RKO (cell line): Measurements from ENCODE around the gene AUH.

ENCODE experiments used
- DNase-seq: peaks from one replicate; pipeline ENCODE4 v3.0.0-alpha.2; 2016; ENCODE audit warnings: low spot score

The AUH gene

GRCh38 chr9:91245431-91246313 is 116.0 kb downstream of the AUH start:
- peak; percentile 76 for DNase-seq

DNA sequence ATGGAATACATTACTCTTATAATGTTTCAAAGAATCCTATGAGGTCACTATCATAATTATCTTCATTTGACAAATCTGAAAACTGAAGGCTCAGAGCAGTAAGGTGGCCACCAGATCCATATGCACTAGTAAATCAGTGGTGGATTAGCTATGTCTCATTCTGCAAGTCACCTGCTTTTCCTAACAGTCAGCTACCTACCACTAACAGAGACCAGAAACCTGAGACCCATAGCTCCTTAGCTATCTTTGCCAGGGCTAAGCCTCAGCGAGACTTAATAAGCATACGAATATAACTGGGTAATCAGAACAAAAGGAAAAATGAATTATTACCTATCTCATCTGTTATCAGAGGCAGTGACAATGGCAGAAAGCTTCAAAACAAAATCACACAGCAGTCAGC is 118.7 kb downstream of the AUH start:
- DNase-seq, result no peak

DNA sequence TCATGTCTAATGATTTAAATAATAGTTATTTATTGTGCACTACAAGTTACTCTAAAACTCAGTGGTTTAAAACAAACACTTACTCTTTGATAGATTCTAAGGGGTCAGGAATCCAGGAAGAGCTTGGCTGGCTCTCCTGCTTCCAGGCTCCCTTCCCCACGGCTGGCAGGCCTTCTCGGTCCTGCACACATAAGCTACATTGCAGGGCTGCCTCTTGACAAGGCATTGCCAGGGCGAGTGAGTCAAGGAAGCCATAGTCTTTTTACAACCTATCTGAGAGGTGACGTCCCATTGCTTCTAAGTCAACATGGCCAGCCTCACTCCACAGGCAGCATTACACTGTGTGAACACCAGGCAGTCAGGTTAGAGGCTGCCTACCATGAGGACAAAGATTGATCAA is 119.8 kb downstream of the AUH start:
- no peak for DNase-seq

GRCh38 chr9:91240596-91241165 is 121.0 kb downstream of the AUH start:
- no peak for DNase-seq

DNA sequence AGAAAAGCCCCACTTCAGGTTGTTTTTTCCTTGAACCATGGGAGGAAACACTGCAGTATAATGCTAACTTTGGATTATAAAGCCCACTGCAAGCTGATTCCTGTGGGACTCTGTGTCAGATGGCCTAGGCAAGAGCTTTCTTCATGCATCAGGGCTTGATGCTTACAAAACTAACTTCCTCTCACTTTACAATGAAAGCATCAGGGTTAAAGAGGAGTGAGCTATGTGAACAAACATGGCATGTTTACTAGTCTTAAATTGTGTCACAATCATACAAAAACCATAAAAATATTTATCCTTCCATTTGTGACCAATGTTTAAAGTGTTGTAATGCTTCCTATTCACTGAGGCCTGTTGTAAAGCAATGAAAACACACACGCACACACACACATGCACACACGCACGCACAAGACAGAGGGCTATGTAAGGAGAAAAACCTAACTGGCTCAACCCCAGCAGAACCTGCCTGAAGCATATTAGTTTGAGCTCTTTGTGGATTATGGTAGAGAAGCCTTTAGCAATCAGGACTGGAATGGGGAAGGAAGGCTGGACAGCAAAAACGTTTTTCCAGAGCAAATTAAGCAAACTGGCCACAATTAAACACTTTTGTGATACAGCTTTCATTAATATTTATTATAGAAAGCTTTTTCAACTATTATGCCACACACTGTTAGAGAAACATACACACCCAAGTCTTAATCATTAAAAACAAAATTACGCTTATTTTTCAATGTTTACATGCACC is 122.2 kb downstream of the AUH start:
- no peak for DNase-seq

GRCh38 chr9:91234523-91234922 is 127.2 kb downstream of the AUH start:
- no peak for DNase-seq

GRCh38 chr9:91231619-91232018 is 130.1 kb downstream of the AUH start:
- no peak for DNase-seq

DNA sequence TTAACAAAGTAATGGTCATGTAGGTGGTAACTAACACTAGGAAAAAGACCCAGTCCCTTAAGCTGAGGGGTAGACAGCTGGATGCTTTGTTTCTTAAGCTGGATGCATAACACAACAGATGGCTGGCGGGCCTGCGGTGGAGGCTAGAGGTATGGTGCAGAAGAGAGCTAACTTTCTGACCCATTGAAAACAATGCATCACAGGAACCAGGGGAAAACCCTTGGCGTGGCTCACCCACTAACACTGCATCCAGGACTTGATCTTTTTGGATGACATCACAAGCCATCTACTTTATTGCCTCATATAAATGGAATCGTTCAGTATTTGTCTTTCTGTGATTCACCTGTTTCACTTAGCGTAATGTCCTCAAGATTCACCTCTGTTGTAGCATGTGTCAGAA is 138.7 kb downstream of the AUH start:
- no peak for DNase-seq

GRCh38 chr9:91222457-91222856 is 139.3 kb downstream of the AUH start:
- no peak for DNase-seq

GRCh38 chr9:91221332-91221731 is 140.4 kb downstream of the AUH start:
- no peak for DNase-seq

DNA sequence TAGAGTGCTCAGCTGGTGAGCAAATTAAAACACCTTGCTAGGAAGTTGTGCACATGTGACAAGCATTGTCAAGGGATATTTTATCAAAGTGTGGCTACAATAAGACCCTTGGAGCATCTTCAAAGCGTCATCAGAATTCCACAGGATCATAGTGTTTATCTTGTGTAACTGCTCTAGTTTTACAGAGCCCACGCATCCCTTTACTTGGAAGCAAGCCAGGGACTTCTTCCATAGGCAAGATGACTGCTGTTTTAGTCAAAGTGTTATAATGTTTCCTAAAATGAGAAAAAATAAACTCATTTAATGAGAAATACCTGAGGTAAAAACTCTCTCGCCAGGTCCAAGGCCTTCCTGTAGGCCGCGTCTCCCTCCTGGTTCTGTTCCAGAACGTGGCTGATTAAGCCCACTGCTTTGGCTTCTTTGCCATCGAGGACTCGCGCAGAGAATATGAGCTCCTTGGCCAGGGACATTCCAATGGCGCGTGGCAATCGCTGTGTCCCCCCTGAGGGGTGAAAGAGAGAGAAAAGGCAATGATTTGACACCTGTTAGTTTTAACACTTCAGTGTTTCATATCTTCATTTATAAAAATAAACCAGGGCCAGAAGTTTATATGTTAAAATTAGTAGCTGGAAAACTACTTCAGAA is 141.1 kb downstream of the AUH start:
- no peak for DNase-seq

GRCh38 chr9:91220021-91220420 is 141.7 kb downstream of the AUH start:
- DNase-seq, result no peak

GRCh38 chr9:91219557-91219956 is 142.2 kb downstream of the AUH start:
- DNase-seq, result no peak

DNA sequence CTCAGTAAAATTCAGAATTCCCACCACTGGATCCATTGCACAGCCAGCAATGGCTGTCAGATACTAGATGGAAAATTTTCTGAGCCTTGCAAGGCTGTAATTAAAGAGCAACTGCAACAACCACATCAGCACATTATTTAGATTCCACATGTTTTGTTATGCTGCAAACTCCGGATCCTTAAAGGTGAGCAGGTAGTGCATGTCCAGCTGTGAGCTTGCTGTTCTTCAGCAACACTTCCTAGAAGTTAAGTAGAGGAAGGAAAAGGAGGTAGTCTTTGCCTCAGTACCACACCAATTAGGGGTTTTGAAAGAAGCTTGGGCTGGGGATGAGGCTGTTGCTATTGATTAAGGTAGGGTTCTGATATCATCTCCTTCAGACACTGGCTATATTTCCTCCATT is 144.3 kb downstream of the AUH start:
- DNase-seq, result no peak

DNA sequence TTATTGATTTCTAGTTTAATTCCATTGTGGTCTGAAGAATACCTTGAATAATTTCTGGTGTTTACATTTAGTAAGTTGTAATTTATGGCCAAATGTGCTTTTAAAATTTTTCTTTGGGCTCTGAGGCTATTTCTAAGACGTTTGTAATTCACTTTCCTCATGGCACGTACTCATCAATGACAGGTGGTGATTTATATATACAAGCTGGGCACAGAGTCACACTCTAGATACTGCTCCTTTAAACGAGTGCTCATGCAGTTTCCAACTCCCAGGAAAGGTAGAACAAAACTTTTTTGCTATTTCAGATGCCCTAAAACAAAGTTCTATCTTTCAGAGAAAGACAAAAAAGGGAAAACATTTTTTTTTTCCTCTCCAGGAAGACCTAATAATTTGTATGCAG is 146.9 kb downstream of the AUH start:
- DNase-seq, result no peak

DNA sequence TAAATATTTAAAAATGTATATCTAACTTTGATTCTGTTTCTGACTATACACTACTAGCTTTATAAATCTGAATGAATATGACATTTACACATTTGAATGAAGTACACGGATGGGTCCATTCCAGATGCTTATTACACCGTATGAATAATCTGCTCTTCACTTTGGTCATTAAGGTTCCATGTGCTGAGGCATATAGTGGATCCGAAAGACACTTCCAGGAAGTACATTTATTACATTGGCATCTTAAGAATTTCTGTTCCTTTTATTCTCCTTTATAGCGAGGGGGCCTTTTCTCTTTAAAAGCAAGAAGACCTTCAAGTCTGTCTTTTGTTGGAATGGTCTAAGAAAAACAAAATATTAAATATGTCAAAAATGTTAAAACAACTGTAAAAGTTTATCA is 147.6 kb downstream of the AUH start:
- peak; percentile 32 for DNase-seq

GRCh38 chr9:91212596-91213243 is 149.0 kb downstream of the AUH start:
- DNase-seq, result no peak

- DNase-seq, result no peak
These were observed 149.8 kb downstream of the AUH start for GRCh38 chr9:91211919-91212318.

DNA sequence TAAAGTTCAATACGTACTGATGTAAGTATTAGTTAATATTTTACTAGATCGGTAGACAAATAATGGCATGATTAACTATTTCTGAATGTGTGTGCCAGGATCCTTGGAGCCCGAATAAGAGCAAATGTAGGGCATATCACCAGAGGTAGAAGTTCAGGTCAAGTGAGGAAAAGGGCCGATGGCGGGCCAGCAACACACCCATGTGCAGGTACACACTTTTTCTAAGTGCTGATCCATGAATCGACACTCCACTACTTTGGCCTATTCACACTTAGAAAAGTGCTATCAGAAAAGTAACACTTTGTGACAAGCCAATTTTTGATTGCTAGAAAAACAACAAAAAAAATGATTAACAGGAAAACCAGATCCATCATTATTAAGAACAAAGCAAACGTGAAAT is 150.3 kb downstream of the AUH start:
- no peak for DNase-seq

GRCh38 chr9:91210318-91210717 is 151.4 kb downstream of the AUH start:
- no peak for DNase-seq

DNA sequence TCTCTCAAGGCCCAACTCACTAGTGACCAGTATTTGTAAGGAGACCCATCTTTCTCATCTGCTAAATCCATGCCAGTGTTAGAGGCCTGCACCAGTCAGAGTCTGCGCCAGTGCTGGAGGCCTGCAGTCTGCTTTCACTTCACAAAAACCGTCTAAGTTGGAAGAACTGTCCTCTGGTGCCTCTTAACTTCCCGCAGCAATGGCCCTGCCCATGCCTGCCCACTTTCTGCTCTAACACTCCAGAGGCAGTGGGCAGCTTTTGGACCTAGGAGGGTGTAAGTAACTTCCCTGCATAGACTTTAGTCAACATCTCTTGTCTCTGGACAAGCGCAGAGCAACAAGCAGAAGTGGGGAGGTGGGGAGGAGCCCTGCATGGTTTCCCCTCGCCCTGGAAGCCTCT is 152.9 kb downstream of the AUH start:
- DNase-seq, result no peak

GRCh38 chr9:91208419-91208745 is 153.3 kb downstream of the AUH start:
- DNase-seq, result no peak
